ENCODE results near the gene SLC6A12. TPM values are rescaled to one million over a fixed set of nuclear protein-coding genes. Genes with fewer than 3 reads are reported as not detected.

Gene SLC6A12
- total RNA-seq, 4 donors from 2014 or later: 1.2 to 13.5 (median 3.0) TPM

DNA sequence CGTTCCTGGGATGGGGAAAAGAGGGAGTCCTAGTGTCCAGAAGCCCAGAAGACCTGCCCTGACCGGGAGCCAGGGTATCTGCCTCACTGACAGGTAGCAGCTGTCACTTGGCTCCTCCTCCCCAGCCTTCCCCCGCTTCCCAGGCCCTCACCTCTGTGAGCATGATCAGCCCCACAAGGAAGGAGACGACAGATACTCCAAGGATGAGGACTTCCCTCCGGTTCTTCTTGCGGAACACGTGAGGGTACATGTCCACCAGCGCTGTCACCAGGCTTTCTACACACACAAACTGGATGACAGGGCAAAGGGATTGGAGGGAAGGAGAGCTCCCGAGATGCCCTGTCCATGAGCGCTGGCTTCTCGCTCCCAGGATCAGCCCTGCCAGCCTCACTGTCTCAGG is 9.9 kb upstream of the SLC6A12 start:
- Histone ChIP-seq H3K9me3 (no peaks in the 10 kb centered on the region), H3K27me3 (peaks cover 4% of the 10 kb centered on the region), H3K4me3 (no peak overlapping the region), H3K4me1 (no peaks in the 10 kb centered on the region), H3K36me3 (no peaks in the 10 kb centered on the region), H3K27ac (no peak overlapping the region)
- intact Hi-C loops (cut with DNase I; ENCODE audit: low total_unique reads) (no loop called here), in situ Hi-C loops (cut with MboI; ENCODE audit: low pct_ligation_motif_present in 1 of 4, low pct_unique_long_range_greater_than_20kb in 1 of 4, low sequenced_read_pairs in 3 of 4) (no loop called here)
- 72 to 100% methylated on average over 1 to 8 of the region's 11 CpGs for WGBS, 2 donors (ENCODE audit: low coverage in 1 of 2)
- no peak for DNase-seq
- TF ChIP-seq POLR2AphosphoS5 (IDR thresholded peaks at IDR 0.05) (no peak), POLR2A (IDR thresholded peaks at IDR 0.05) (no peak), EP300 (IDR thresholded peaks at IDR 0.05; ENCODE audit: low read depth) (no peak)
- TF ChIP-seq, protein P1, sequence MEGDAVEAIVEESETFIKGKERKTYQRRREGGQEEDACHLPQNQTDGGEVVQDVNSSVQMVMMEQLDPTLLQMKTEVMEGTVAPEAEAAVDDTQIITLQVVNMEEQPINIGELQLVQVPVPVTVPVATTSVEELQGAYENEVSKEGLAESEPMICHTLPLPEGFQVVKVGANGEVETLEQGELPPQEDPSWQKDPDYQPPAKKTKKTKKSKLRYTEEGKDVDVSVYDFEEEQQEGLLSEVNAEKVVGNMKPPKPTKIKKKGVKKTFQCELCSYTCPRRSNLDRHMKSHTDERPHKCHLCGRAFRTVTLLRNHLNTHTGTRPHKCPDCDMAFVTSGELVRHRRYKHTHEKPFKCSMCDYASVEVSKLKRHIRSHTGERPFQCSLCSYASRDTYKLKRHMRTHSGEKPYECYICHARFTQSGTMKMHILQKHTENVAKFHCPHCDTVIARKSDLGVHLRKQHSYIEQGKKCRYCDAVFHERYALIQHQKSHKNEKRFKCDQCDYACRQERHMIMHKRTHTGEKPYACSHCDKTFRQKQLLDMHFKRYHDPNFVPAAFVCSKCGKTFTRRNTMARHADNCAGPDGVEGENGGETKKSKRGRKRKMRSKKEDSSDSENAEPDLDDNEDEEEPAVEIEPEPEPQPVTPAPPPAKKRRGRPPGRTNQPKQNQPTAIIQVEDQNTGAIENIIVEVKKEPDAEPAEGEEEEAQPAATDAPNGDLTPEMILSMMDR (IDR thresholded peaks at IDR 0.05): no peak

DNA sequence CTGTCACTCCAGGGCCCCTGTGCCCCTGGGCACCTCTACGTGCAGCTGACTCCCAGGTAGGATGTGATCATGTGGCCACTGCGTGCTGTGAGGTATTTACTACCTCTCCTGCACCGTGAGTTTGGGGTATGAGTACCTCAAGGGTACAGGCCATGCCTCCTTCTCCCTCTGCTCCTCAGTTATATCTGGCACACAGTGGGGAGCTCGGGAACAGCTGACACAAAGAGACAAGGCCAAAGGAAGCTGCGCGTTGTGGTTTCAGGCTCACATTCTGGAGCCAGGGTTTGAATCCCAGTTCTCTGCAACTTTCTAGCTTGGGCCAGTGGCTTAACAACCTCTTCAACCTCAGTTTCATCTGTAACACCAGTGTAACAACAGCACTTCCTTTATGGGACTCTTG is 7.8 kb upstream of the SLC6A12 start:
- in situ Hi-C loops (cut with MboI; ENCODE audit: low pct_ligation_motif_present in 1 of 4, low pct_unique_long_range_greater_than_20kb in 1 of 4, low sequenced_read_pairs in 3 of 4): no loop called here
- 71% methylated on average over 6 of the region's 6 CpGs; no CpG with 5 or more reads in 1 of the 2 donors for WGBS, 2 donors (ENCODE audit: low coverage in 1 of 2)
- DNase-seq: no peak
- Histone ChIP-seq H3K9me3 (no peaks in the 10 kb centered on the region), H3K27ac (no peak overlapping the region), H3K4me1 (no peaks in the 10 kb centered on the region), H3K27me3 (no peaks in the 10 kb centered on the region), H3K4me3 (no peak overlapping the region), H3K36me3 (no peaks in the 10 kb centered on the region)
- intact Hi-C loops (cut with DNase I; ENCODE audit: low total_unique reads): no loop called here
- TF ChIP-seq EP300 (IDR thresholded peaks at IDR 0.05; ENCODE audit: low read depth): no peak
- no peak for TF ChIP-seq POLR2A (IDR thresholded peaks at IDR 0.05)
- TF ChIP-seq POLR2AphosphoS5 (IDR thresholded peaks at IDR 0.05): no peak
- TF ChIP-seq, protein P1 (IDR thresholded peaks at IDR 0.05): no peak

DNA sequence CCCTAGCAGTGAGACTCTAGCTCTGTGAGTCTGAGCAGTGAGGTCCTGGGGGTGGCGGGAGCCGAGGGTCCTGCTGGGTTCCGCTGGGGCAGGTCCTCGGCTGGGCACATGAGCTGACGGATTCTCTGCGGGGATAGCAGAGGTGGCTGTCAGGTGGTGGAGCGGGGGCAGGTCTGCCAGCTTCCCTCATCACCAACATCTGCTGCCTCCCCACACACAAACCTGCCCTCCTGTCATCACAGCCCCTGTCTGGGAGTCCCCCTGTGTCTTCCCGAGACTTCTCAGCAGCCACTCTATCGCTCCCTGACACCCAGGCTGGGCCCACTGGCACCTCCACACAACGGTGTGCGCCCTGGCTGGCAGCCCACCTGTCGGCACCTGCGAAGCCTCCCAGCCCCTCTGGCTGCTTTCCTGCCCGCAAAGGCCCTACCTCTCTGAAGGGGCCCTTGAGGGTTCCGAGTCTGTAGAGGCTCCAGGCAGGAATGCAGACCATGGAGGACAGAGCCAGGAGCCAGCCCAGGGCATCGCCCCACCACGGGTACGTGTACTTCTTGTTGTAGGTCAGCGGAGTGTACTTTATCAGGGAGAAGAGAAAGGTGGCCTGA is 7.1 kb upstream of the SLC6A12 start:
- Histone ChIP-seq H3K36me3 (no peaks in the 10 kb centered on the region), H3K4me3 (no peak overlapping the region), H3K27ac (no peak overlapping the region), H3K4me1 (no peaks in the 10 kb centered on the region), H3K27me3 (no peaks in the 10 kb centered on the region), H3K9me3 (no peaks in the 10 kb centered on the region)
- TF ChIP-seq POLR2A (IDR thresholded peaks at IDR 0.05): no peak
- TF ChIP-seq POLR2AphosphoS5 (IDR thresholded peaks at IDR 0.05): no peak
- TF ChIP-seq, protein P1 (IDR thresholded peaks at IDR 0.05): no peak
- no peak for TF ChIP-seq EP300 (IDR thresholded peaks at IDR 0.05; ENCODE audit: low read depth)
- in situ Hi-C loops (cut with MboI; ENCODE audit: low pct_ligation_motif_present in 1 of 4, low pct_unique_long_range_greater_than_20kb in 1 of 4, low sequenced_read_pairs in 3 of 4) (no loop called here), intact Hi-C loops (cut with DNase I; ENCODE audit: low total_unique reads) (no loop called here)
- no peak for DNase-seq
- WGBS, 2 donors (ENCODE audit: low coverage in 1 of 2): 89% methylated on average over 19 of the region's 19 CpGs; no CpG with 5 or more reads in 1 of the 2 donors

DNA sequence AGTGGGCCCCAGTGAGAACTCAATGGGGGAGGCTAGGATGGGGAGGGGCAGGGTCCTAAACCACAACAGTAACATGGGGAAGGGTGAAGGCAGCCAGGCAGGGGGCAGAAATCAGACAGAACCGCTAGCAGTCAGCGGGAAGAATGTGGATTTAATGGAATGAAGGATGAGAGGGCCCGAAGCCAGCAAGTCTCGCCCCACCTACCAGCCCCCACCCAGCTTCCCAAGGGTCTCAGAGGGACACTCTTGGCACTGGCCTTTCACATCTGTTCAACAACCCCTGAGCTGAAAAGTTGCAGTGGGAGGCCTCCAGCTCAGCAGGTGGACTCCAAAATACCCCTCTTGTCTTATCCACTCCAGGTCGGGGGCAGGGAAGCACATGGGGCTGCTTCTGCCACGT is 6.5 kb upstream of the SLC6A12 start:
- no peak overlapping the region for H3K27ac ChIP-seq
- WGBS, 2 donors (ENCODE audit: low coverage in 1 of 2): 78% methylated on average over 6 of the region's 6 CpGs; no CpG with 5 or more reads in 1 of the 2 donors
- H3K27me3 ChIP-seq: no peaks in the 10 kb centered on the region
- no peak for DNase-seq
- no peaks in the 10 kb centered on the region for H3K4me1 ChIP-seq
- TF ChIP-seq POLR2A (IDR thresholded peaks at IDR 0.05) (no peak), EP300 (IDR thresholded peaks at IDR 0.05; ENCODE audit: low read depth) (no peak), POLR2AphosphoS5 (IDR thresholded peaks at IDR 0.05) (no peak)
- TF ChIP-seq, protein P1 (IDR thresholded peaks at IDR 0.05): no peak
- intact Hi-C loops (cut with DNase I; ENCODE audit: low total_unique reads) (no loop called here), in situ Hi-C loops (cut with MboI; ENCODE audit: low pct_ligation_motif_present in 1 of 4, low pct_unique_long_range_greater_than_20kb in 1 of 4, low sequenced_read_pairs in 3 of 4) (no loop called here)
- H3K36me3 ChIP-seq: no peaks in the 10 kb centered on the region
- H3K9me3 ChIP-seq: no peaks in the 10 kb centered on the region
- H3K4me3 ChIP-seq: no peak overlapping the region
